H54 (cell line): ENCODE measurements around the gene ATG9B.
A peak's percentile ranks its signal among the peaks of the same experiment; 100 is the strongest.
"Not testable (repeated sequence)": the region's sequence is repeated elsewhere in the genome, so short reads cannot be mapped to it uniquely, and the experiment has no call there.

Experiments
- DNase-seq: peaks from one replicate; pipeline ENCODE4 v3.0.0; 2011; ENCODE audit warnings: low spot score, mixed read lengths; ENCODE audit not compliant: insufficient read length
- FAIRE-seq: peaks from 3 replicates; lab custom pipeline; 2011; peaks lifted over from hg19 to GRCh38; lab: Jason Lieb, UNC
- POLR2A ChIP-seq: IDR thresholded peaks from 2 replicates; pipeline ENCODE4 v1.6.1; 2011; ENCODE audit warnings: low read depth, mild to moderate bottlenecking, low read length

ATG9B gene

GRCh38 chr7:151023232-151023631 lies 1.1 kb downstream of the ATG9B start:
- DNase-seq = no peak

GRCh38 chr7:151020231-151020630 lies 4.1 kb downstream of the ATG9B start:
- no peak for TF ChIP-seq POLR2A
- FAIRE-seq = no peak
- no peak for DNase-seq

More at GRCh38 chr7:151023232-151023631, 1.1 kb downstream of the ATG9B start:
- no peak for TF ChIP-seq POLR2A
- FAIRE-seq = no peak

GRCh38 chr7:151019130-151019447 lies 5.2 kb downstream of the ATG9B start:
- FAIRE-seq = no peak
- no peak for DNase-seq
- no peak for TF ChIP-seq POLR2A

- TF ChIP-seq POLR2A = no peak
- DNase-seq (no peak), FAIRE-seq (no peak)
Measured at GRCh38 chr7:151018421-151019129, 5.7 kb downstream of the ATG9B start.

- no peak for TF ChIP-seq POLR2A
- DNase-seq (no peak), FAIRE-seq (no peak)
Measured at GRCh38 chr7:151017953-151018420, 6.3 kb downstream of the ATG9B start.

- TF ChIP-seq POLR2A = no peak
- FAIRE-seq (no peak), DNase-seq (no peak)
Measured at GRCh38 chr7:151017370-151017952, 6.8 kb downstream of the ATG9B start.

- FAIRE-seq = no peak
Measured at GRCh38 chr7:151016942-151017341, 7.4 kb downstream of the ATG9B start.

GRCh38 chr7:151016505-151016904 lies 7.8 kb downstream of the ATG9B start:
- DNase-seq (no peak), FAIRE-seq (no peak)
- TF ChIP-seq POLR2A = no peak

More at GRCh38 chr7:151016942-151017341, 7.4 kb downstream of the ATG9B start:
- no peak for DNase-seq
- TF ChIP-seq POLR2A = no peak

- FAIRE-seq (no peak), DNase-seq (no peak)
- TF ChIP-seq POLR2A = no peak
Measured at GRCh38 chr7:151015967-151016366, 8.3 kb downstream of the ATG9B start.

- peak; percentile 85 for DNase-seq
- FAIRE-seq = no peak
- no peak for TF ChIP-seq POLR2A
Measured at GRCh38 chr7:151014950-151015349, 9.3 kb downstream of the ATG9B start.

GRCh38 chr7:151013733-151014497 lies 10.4 kb downstream of the ATG9B start:
- DNase-seq (no peak), FAIRE-seq (no peak)
- TF ChIP-seq POLR2A = no peak

- FAIRE-seq (no peak), DNase-seq (no peak)
- no peak for TF ChIP-seq POLR2A
Measured at GRCh38 chr7:151013356-151013732, 10.9 kb downstream of the ATG9B start.

GRCh38 chr7:151012911-151013347 lies 11.4 kb downstream of the ATG9B start:
- FAIRE-seq (no peak), DNase-seq (no peak)
- no peak for TF ChIP-seq POLR2A

- TF ChIP-seq POLR2A = no peak
- no peak for FAIRE-seq
- DNase-seq = no peak
Measured at GRCh38 chr7:151012031-151012692, 12.1 kb downstream of the ATG9B start.

GRCh38 chr7:151011616-151012015 lies 12.7 kb downstream of the ATG9B start:
- not testable (repeated sequence) for DNase-seq, FAIRE-seq
